ENCODE measurements around the gene HYOU1.
"Not testable (repeated sequence)": the region's sequence is repeated elsewhere in the genome, so short reads cannot be mapped to it uniquely, and the experiment has no call there.

HYOU1 gene

DNA sequence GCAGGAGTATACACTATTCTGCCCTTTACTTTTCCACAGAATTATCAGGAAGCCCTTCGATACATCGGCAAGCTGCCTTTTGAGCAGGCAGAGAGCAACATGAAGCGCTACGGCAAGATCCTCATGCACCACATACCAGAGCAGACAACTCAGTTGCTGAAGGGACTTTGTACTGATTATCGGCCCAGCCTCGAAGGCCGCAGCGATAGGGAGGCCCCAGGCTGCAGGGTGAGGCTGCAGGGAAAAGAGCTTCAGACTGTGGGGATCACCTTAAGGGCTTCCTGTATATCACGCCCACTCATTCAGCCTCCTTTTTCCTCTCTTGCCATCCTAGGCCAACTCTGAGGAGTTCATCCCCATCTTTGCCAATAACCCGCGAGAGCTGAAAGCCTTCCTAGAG lies 20.8 kb upstream of the HYOU1 start:
- Mint-ChIP-seq H3K36me3 (ENCODE audit: insufficient read depth) (peaks cover 62% of the 10 kb centered on the region), H3K9me3 (no peaks in the 10 kb centered on the region), H3K4me3 (no peak overlapping the region), H3K27me3 (no peaks in the 10 kb centered on the region), H3K27ac (ENCODE audit: low read depth) (no peak overlapping the region), H3K4me1 (peaks cover 3% of the 10 kb centered on the region)
- ATAC-seq (replicated peaks; ENCODE audit: extremely low read depth, poor library complexity, severe bottlenecking) (no peak), DNase-seq (ENCODE audit: low spot score in 2 of 2) (no peak)

- H3K9me3 Mint-ChIP-seq = no peaks in the 10 kb centered on the region
- no peaks in the 10 kb centered on the region for H3K27me3 Mint-ChIP-seq
- peak within 1 kb of the TSS; percentile 87 for H3K4me3 Mint-ChIP-seq
- peaks cover 37% of the 10 kb centered on the region for H3K4me1 Mint-ChIP-seq
- peak within 1 kb of the TSS; percentile 98 for H3K27ac Mint-ChIP-seq (ENCODE audit: low read depth)
- DNase-seq (ENCODE audit: low spot score in 2 of 2) = peak; percentile 92 to 94
- ATAC-seq (replicated peaks; ENCODE audit: extremely low read depth, poor library complexity, severe bottlenecking) = peak; percentile 97
- peaks cover 41% of the 10 kb centered on the region for H3K36me3 Mint-ChIP-seq (ENCODE audit: insufficient read depth)
These were observed 10.6 kb upstream of the HYOU1 start, which contains the start of gene VPS11 for GRCh38 chr11:119067371-119068222. Gene VPS11, plus strand, starts transcription at chr11:119067818. Its CDS starts 6 bp downstream, at chr11:119067824.

- Mint-ChIP-seq H3K9me3 (no peaks in the 10 kb centered on the region), H3K4me1 (peaks cover 35% of the 10 kb centered on the region), H3K27ac (ENCODE audit: low read depth) (no peak overlapping the region), H3K4me3 (no peak overlapping the region), H3K36me3 (ENCODE audit: insufficient read depth) (peaks cover 24% of the 10 kb centered on the region), H3K27me3 (no peaks in the 10 kb centered on the region)
- ATAC-seq (replicated peaks; ENCODE audit: extremely low read depth, poor library complexity, severe bottlenecking) (no peak), DNase-seq (ENCODE audit: low spot score in 2 of 2) (peak in 1 of 2 donors; percentile 27)
These were observed 8.4 kb upstream of the HYOU1 start for GRCh38 chr11:119065369-119065768.

DNA sequence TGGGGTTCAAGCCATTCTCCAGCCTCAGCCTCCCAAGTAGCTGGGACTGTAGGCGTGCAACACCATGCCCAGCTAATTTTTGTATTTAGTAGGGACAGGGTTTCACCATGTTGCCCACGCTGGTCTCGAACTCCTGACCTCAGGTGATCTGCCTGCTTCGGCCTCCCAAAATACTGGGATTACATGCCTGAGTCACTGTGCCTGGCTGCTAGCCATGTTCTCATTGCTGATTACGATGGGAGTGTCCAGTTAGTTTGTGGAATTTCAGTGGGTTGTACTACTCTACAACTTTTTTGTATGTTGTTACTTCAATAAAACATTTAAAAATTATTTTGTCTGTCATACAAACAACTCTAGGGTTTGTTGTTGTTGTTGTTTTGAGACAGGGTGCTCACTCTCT lies 5.8 kb upstream of the HYOU1 start:
- Mint-ChIP-seq H3K27ac (ENCODE audit: low read depth) (no peak overlapping the region), H3K27me3 (no peaks in the 10 kb centered on the region), H3K4me3 (no peak overlapping the region), H3K9me3 (no peaks in the 10 kb centered on the region), H3K36me3 (ENCODE audit: insufficient read depth) (peaks cover 13% of the 10 kb centered on the region), H3K4me1 (peaks cover 38% of the 10 kb centered on the region)
- DNase-seq (ENCODE audit: low spot score in 2 of 2) (no peak), ATAC-seq (replicated peaks; ENCODE audit: extremely low read depth, poor library complexity, severe bottlenecking) (no peak)

DNA sequence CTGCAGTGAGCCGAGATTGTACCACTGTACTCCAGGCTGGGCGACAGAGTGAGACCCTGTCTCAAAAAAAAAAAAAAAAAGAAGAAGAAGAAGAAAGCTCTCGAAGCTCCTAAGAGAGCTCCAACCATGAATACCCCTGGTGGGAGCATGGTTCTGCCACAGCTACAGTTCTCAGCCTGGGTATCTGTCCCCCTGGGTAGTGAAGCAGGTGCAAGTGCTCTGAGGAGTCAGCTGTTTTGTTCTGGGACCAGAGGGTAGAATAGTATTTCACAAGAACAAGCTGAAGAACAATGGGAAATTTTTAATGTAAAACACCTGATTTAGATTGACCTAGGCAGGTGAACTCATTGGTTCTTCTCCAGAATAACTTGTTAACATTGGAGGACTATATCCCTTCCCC lies 4.3 kb upstream of the HYOU1 start:
- Mint-ChIP-seq H3K4me3 (no peak overlapping the region), H3K27ac (ENCODE audit: low read depth) (no peak overlapping the region), H3K4me1 (peaks cover 39% of the 10 kb centered on the region), H3K27me3 (no peaks in the 10 kb centered on the region), H3K36me3 (ENCODE audit: insufficient read depth) (peaks cover 13% of the 10 kb centered on the region), H3K9me3 (no peaks in the 10 kb centered on the region)
- DNase-seq (ENCODE audit: low spot score in 2 of 2) (no peak), ATAC-seq (replicated peaks; ENCODE audit: extremely low read depth, poor library complexity, severe bottlenecking) (no peak)

GRCh38 chr11:119059128-119059527 lies 2.1 kb upstream of the HYOU1 start:
- Mint-ChIP-seq H3K36me3 (ENCODE audit: insufficient read depth) (peaks cover 22% of the 10 kb centered on the region), H3K4me1 (peaks cover 42% of the 10 kb centered on the region)
- not testable (repeated sequence) for H3K27ac Mint-ChIP-seq (ENCODE audit: low read depth); DNase-seq (ENCODE audit: low spot score in 2 of 2); H3K4me3 Mint-ChIP-seq; ATAC-seq (replicated peaks; ENCODE audit: extremely low read depth, poor library complexity, severe bottlenecking); H3K27me3 Mint-ChIP-seq; H3K9me3 Mint-ChIP-seq

DNA sequence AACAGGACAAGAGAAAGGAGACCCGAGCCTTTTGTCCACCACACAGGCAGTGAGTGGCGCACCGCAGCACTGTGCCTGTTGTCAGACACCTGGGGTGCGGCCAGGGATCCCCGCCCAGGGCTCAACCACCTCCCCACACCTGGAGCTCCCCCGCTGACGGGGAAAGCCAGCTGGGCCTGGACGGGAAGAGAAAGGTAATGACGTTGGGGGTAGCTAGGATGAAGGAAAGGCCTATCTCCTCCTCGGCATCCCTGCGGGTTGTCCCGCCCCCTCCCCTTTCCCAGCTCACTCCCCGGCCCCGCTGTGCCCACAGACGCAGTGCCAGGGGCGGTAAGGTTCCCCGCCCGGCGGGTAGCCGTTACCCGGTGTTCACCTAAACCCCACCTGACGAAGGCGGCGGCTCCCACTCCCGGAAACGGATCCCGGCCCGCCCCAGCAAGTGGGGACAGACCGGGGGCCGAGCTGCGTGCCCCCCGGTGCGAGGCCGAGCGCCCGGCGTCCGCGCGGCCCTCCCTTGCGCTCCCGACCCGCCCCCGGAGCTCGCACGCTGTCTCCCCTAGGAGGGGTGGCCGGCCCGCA lies 495 bp downstream of the HYOU1 start:
- peaks cover 55% of the 10 kb centered on the region for H3K4me1 Mint-ChIP-seq
- H3K9me3 Mint-ChIP-seq = no peaks in the 10 kb centered on the region
- H3K36me3 Mint-ChIP-seq (ENCODE audit: insufficient read depth) = peaks cover 45% of the 10 kb centered on the region
- peak overlapping the region; percentile 99 for H3K27ac Mint-ChIP-seq (ENCODE audit: low read depth)
- DNase-seq (ENCODE audit: low spot score in 2 of 2) (peak; percentile 36 to 44), ATAC-seq (replicated peaks; ENCODE audit: extremely low read depth, poor library complexity, severe bottlenecking) (peak; percentile 21)
- H3K4me3 Mint-ChIP-seq = peak overlapping the region; percentile 92
- no peaks in the 10 kb centered on the region for H3K27me3 Mint-ChIP-seq

- no peak for DNase-seq (ENCODE audit: low spot score in 2 of 2)
- Mint-ChIP-seq H3K36me3 (ENCODE audit: insufficient read depth) (peaks cover 47% of the 10 kb centered on the region), H3K27ac (ENCODE audit: low read depth) (peak overlapping the region; percentile 99), H3K4me1 (peaks cover 55% of the 10 kb centered on the region), H3K27me3 (no peaks in the 10 kb centered on the region), H3K4me3 (peak overlapping the region; percentile 92), H3K9me3 (no peaks in the 10 kb centered on the region)
- no peak for ATAC-seq (replicated peaks; ENCODE audit: extremely low read depth, poor library complexity, severe bottlenecking)
These were observed 1.1 kb downstream of the HYOU1 start for GRCh38 chr11:119055901-119056300.

- ATAC-seq (replicated peaks; ENCODE audit: extremely low read depth, poor library complexity, severe bottlenecking) = no peak
- Mint-ChIP-seq H3K27me3 (no peaks in the 10 kb centered on the region), H3K36me3 (ENCODE audit: insufficient read depth) (peaks cover 53% of the 10 kb centered on the region), H3K4me3 (no peak overlapping the region), H3K9me3 (no peaks in the 10 kb centered on the region), H3K4me1 (peaks cover 55% of the 10 kb centered on the region), H3K27ac (ENCODE audit: low read depth) (no peak overlapping the region)
- no peak for DNase-seq (ENCODE audit: low spot score in 2 of 2)
These were observed 2.6 kb downstream of the HYOU1 start for GRCh38 chr11:119054418-119054817.

DNA sequence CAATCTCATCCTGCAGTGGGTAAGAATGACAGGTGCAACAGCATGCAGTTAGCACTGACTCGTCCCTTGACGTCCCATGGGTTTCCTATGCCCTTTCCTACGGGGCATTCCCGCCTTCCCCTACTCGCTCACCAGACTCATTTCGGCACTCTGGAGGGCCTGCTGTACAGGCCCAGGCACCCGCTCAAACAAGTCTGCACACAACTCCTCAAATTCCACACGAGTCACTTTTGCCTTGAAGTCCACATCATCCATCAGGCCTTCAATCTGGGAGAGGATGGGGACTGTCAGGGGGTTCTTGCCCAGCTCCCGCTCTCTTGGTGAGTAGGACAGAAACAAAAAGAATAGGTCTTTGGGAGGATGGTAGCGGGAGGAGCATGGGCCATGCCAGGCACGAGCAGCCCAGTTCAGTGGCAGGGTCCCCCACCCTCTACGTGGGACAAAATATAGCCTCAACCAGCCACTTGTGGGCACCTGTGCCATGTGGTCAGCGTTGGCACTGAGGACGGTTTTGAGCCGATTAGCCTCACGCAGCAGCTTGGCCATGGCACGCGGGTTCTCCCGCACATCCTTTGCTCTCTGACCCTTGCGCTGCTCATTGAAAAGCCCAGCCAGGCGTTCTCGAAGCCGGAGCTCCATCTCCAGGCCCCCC lies 4.7 kb downstream of the HYOU1 start:
- Mint-ChIP-seq H3K4me3 (no peak overlapping the region), H3K36me3 (ENCODE audit: insufficient read depth) (peaks cover 58% of the 10 kb centered on the region)

DNA sequence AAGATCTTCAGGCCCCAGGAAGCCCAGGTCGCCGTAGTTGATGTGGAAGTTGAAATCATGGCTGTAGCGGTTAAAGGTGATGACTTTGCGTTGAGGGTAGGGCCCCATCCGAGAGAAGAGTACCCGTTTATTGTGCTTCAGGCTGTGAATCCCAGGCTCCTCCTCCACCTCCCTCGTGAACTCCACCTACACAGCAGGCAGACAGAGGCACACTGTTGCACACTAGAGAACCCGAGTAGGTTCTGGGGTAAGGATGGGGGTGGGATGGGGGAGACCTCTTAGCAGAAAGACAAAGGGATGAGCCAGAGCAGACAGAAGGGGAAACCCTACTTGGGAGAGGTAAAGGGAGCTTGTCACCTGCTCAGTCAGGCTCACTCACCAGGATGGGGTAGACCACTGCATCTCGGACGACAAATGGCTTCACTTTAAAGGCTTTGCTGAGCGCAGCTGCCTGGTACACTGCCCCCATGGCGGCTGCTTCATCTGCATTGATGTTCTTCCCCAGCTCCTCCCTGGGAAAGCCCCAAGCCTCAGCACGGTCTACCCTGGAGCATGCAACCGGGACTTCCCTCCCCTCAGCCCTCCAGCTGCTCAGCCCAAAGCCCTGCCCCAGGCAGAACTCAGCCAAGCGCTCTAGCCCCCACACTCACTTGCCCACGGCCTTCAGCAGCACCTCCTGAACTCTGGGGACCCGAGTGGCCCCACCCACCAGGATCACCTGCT lies 5.4 kb downstream of the HYOU1 start:
- Mint-ChIP-seq H3K27me3 (no peaks in the 10 kb centered on the region), H3K4me3 (no peak overlapping the region), H3K9me3 (no peaks in the 10 kb centered on the region), H3K4me1 (peaks cover 43% of the 10 kb centered on the region), H3K27ac (ENCODE audit: low read depth) (peak overlapping the region; percentile 9), H3K36me3 (ENCODE audit: insufficient read depth) (peaks cover 63% of the 10 kb centered on the region)
- DNase-seq (ENCODE audit: low spot score in 2 of 2) = no peak
- ATAC-seq (replicated peaks; ENCODE audit: extremely low read depth, poor library complexity, severe bottlenecking) = no peak

More for the DNA sequence above, 4.7 kb downstream of the HYOU1 start:
- DNase-seq (ENCODE audit: low spot score in 2 of 2) (no peak), ATAC-seq (replicated peaks; ENCODE audit: extremely low read depth, poor library complexity, severe bottlenecking) (no peak)
- Mint-ChIP-seq H3K9me3 (no peaks in the 10 kb centered on the region), H3K4me1 (peaks cover 49% of the 10 kb centered on the region), H3K27me3 (no peaks in the 10 kb centered on the region), H3K27ac (ENCODE audit: low read depth) (peak overlapping the region; percentile 9)

- Mint-ChIP-seq H3K4me3 (no peak overlapping the region), H3K27me3 (no peaks in the 10 kb centered on the region), H3K27ac (ENCODE audit: low read depth) (no peak overlapping the region), H3K9me3 (no peaks in the 10 kb centered on the region), H3K4me1 (peaks cover 24% of the 10 kb centered on the region), H3K36me3 (ENCODE audit: insufficient read depth) (peaks cover 64% of the 10 kb centered on the region)
- no peak for ATAC-seq (replicated peaks; ENCODE audit: extremely low read depth, poor library complexity, severe bottlenecking)
- DNase-seq (ENCODE audit: low spot score in 2 of 2) = no peak
These were observed 7.9 kb downstream of the HYOU1 start for GRCh38 chr11:119049081-119049480.
